GM06990 (cell line): ENCODE results near the gene TNFRSF13B.

Source experiments
- DNase-seq: peaks from one replicate; pipeline ENCODE4 v3.0.0-alpha.2; 2011; ENCODE audit not compliant: insufficient read length; ENCODE audit errors: extremely low read depth
- H3K27me3 ChIP-seq: replicated peaks from 2 replicates; pipeline ENCODE4 v1.6.0; 2011; ENCODE audit warnings: low read length; ENCODE audit not compliant: control insufficient read depth, insufficient read depth
- H3K36me3 ChIP-seq: 2 replicates; pipeline ENCODE4 v1.5.1; 2011; ENCODE audit warnings: low read length; ENCODE audit not compliant: control insufficient read depth, insufficient read depth
- H3K4me3 ChIP-seq: replicated peaks from 2 replicates; pipeline ENCODE4 v1.5.1; 2011; ENCODE audit warnings: low read depth, mild to moderate bottlenecking, control low read depth, low read length
- CTCF ChIP-seq: IDR thresholded peaks from 2 replicates; pipeline ENCODE4 v1.5.1; 2011; ENCODE audit warnings: low read length, control low read depth, mild to moderate bottlenecking, inconsistent platforms; ENCODE audit not compliant: insufficient read depth, poor library complexity, severe bottlenecking

Gene TNFRSF13B

GRCh38 chr17:16950488-16950887, 21.4 kb downstream of the TNFRSF13B start:
- no peak for TF ChIP-seq CTCF
- H3K36me3 ChIP-seq: peaks cover 55% of the 10 kb centered on the region
- no peak overlapping the region for H3K4me3 ChIP-seq
- no peak for DNase-seq
- H3K27me3 ChIP-seq: no peaks in the 10 kb centered on the region

DNA sequence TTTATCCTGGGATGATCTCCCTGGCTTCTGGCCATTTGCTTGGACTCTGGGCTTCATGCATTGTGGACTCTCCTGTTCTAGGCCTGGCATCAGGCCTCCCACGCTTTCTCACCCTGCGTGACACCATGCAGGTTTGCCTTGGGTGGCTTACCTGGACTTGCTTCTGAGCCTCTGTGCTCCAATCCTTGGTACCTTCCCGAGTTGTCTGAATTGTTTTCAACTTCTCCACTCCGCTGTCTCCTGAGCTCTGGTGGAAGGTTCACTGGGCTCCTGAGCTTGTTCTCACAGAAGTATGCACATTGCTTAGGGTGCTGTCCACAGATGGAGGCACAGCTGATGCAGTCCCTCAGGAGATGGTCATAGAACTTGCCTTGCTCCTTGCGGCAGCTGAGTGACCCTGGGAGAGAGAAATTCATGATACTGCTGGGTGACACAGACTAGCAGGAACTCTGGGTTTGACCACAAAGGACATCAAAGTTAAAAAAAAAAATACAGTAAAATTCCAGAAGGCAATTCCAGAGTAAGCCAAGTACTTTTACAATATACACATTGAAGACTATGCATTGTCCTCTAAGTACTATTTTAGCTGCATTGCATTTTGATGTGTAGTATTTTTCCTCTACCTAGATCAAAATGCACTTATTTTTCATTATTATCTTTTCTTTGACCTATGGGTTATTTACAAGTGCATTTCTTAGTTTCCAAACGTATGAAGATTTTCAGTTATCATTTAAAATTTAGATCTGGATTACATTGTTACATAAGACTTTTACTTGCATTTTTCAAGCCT, 23.1 kb downstream of the TNFRSF13B start:
- H3K27me3 ChIP-seq: no peaks in the 10 kb centered on the region
- DNase-seq: no peak
- TF ChIP-seq CTCF: no peak
- H3K4me3 ChIP-seq: no peak overlapping the region
- H3K36me3 ChIP-seq: peaks cover 54% of the 10 kb centered on the region

DNA sequence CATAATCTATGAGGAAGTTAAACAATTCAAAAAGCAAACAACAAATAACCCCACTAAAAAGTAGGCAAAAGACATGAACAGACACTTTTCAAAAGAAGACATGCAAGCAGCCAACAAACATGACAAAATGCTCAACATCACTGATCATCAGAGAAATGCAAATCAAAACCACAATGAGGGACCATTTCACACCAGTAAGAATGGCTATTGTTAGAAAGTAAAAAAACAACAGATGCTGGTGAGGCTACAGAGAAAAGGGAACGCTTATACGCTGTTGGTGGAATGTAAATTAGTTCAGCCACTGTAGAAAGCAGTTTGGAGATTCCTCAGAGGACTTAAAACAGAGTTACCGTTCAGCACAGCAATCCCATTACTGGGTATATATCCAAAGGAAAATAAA, 24.4 kb downstream of the TNFRSF13B start:
- H3K27me3 ChIP-seq: no peaks in the 10 kb centered on the region
- DNase-seq: no peak
- peaks cover 58% of the 10 kb centered on the region for H3K36me3 ChIP-seq
- TF ChIP-seq CTCF: no peak
- no peak overlapping the region for H3K4me3 ChIP-seq

- peaks cover 57% of the 10 kb centered on the region for H3K36me3 ChIP-seq
- no peak overlapping the region for H3K4me3 ChIP-seq
- no peak for DNase-seq
- H3K27me3 ChIP-seq: no peaks in the 10 kb centered on the region
- TF ChIP-seq CTCF: no peak
Measured at GRCh38 chr17:16945663-16946218, 26.2 kb downstream of the TNFRSF13B start.

DNA sequence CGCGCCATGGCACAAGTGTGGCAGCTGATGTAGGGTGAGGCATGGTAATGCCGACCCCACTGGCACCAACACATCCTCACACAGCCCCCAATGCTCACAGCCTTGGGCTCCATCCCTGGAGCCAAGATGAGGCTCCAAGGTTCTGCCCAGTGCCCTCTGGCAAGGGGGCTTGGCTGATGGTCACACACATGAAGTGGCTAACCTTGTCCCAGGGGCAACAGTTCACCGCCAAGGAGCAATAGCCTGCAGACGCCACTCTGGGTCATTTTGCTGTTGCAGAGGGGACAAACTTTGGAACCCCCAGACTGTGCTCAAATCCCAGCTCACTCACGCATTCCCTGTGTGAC, 26.8 kb downstream of the TNFRSF13B start:
- TF ChIP-seq CTCF: no peak
- H3K36me3 ChIP-seq: peaks cover 57% of the 10 kb centered on the region
- no peak for DNase-seq
- no peaks in the 10 kb centered on the region for H3K27me3 ChIP-seq
- H3K4me3 ChIP-seq: no peak overlapping the region
